H1 (cell line): ENCODE measurements around the gene SON. TPM values are rescaled to one million over a fixed set of nuclear protein-coding genes. Genes with fewer than 3 reads are reported as not detected.

Experiments
- CTCF ChIA-PET: fragments of 300-600 bp; sonication (Branson Sonifier 250); formaldehyde crosslinking; loops from one replicate; lab custom pipeline; 2021; ENCODE audit not compliant: partially characterized antibody; lab: Charles Lee
- POLR2A ChIA-PET: fragments of 300-600 bp; sonication (Branson Sonifier 250); formaldehyde crosslinking; loops from one replicate; lab custom pipeline; 2021; ENCODE audit warnings: inconsistent platforms; ENCODE audit not compliant: partially characterized antibody; lab: Charles Lee
- DNase-seq, 2 experiments: peaks; one replicate each; pipeline versions ENCODE4 v3.0.0 to v3.0.0-alpha.2; 2010 to 2022; ENCODE audit warnings: low spot score in 2 of 2, low read depth in 1 of 2, mixed read lengths in 1 of 2
- FAIRE-seq: peaks from 2 replicates; lab custom pipeline; 2011; peaks lifted over from hg19 to GRCh38; lab: Jason Lieb, UNC
- H2AFZ ChIP-seq: 2 replicates; pipeline ENCODE4 v1.8.1; 2012; ENCODE audit warnings: low read length, inconsistent platforms
- H2AK5ac ChIP-seq: 2 replicates; pipeline ENCODE4 v1.6.1; 2013; ENCODE audit warnings: low read depth, low read length
- H2BK120ac ChIP-seq: replicated peaks from 2 replicates; pipeline ENCODE3; 2013; ENCODE audit warnings: low read depth, low read length, inconsistent platforms
- H2BK12ac ChIP-seq: 2 replicates; pipeline ENCODE4 v1.6.1; 2013; ENCODE audit warnings: low read depth, low read length
- H2BK15ac ChIP-seq: 2 replicates; pipeline ENCODE4 v1.6.1; 2013; ENCODE audit warnings: low read length
- H2BK20ac ChIP-seq: 2 replicates; pipeline ENCODE4 v1.6.1; 2013; ENCODE audit warnings: low read length
- H2BK5ac ChIP-seq: 2 replicates; pipeline ENCODE4 v1.6.1; 2013; ENCODE audit warnings: low read depth, low read length
- H3K14ac ChIP-seq: 2 replicates; pipeline ENCODE4 v1.6.1; 2013; ENCODE audit warnings: inconsistent platforms; ENCODE audit not compliant: insufficient read length
- H3K18ac ChIP-seq: 2 replicates; pipeline ENCODE4 v1.6.1; 2013; ENCODE audit warnings: low read length; ENCODE audit errors: extremely low read depth
- H3K23ac ChIP-seq: 2 replicates; pipeline ENCODE4 v1.6.1; 2013; ENCODE audit warnings: inconsistent platforms; ENCODE audit not compliant: insufficient read length
- H3K23me2 ChIP-seq: 2 replicates; pipeline ENCODE4 v1.6.1; 2013; ENCODE audit warnings: low read depth, low read length
- H3K27ac ChIP-seq: 2 replicates; pipeline ENCODE4 v1.6.1; 2011; ENCODE audit warnings: low read depth, low read length, inconsistent platforms
- H3K27me3 ChIP-seq, 4 experiments: replicated peaks in 1 of 4; 1 replicate in 1 of 4; 2 replicates in 3 of 4; pipeline versions ENCODE4 v1.6.1 to v1.8.1; 2011 to 2013; ENCODE audit warnings: low read length in 3 of 4, mild to moderate bottlenecking in 3 of 4, inconsistent platforms in 2 of 4, mixed read lengths in 2 of 4, moderate library complexity in 1 of 4; ENCODE audit not compliant: control insufficient read depth in 3 of 4, insufficient read depth in 3 of 4; ENCODE audit errors: extremely low read depth in 1 of 4
- H3K36me3 ChIP-seq, 4 experiments: 2 replicates each; pipeline versions ENCODE4 v1.6.1 to v1.8.1; 2011 to 2013; ENCODE audit warnings: mild to moderate bottlenecking in 4 of 4, low read length in 3 of 4, moderate library complexity in 2 of 4, control low read depth in 1 of 4, inconsistent platforms in 1 of 4; ENCODE audit not compliant: insufficient read depth in 4 of 4, control insufficient read depth in 2 of 4
- H3K4ac ChIP-seq: replicated peaks from 2 replicates; pipeline ENCODE3; 2013; ENCODE audit warnings: low read length, low read depth, mixed read lengths, inconsistent platforms; ENCODE audit not compliant: insufficient read length
- H3K4me1 ChIP-seq, 4 experiments: replicated peaks in 1 of 4; 1 replicate in 1 of 4; 2 replicates in 3 of 4; pipeline versions ENCODE4 v1.6.1 to v1.8.1; 2011 to 2013; ENCODE audit warnings: low read length in 3 of 4, inconsistent platforms in 2 of 4, mixed read lengths in 1 of 4; ENCODE audit not compliant: insufficient read depth in 4 of 4, control insufficient read depth in 3 of 4
- H3K4me2 ChIP-seq, 2 experiments: 2 replicates each; pipeline versions ENCODE4 v1.6.1 to v1.8.1; 2011 to 2013; ENCODE audit warnings: low read depth in 2 of 2, low read length in 2 of 2, control low read depth in 1 of 2, inconsistent platforms in 1 of 2, mild to moderate bottlenecking in 1 of 2; ENCODE audit not compliant: insufficient read depth in 1 of 2
- H3K4me3 ChIP-seq, 4 experiments: fragments of 200-600, 300-600 bp in 1 of 4; sonication (generic), shearing (Covaris generic), sonication (Bioruptor Twin) in 1 of 4; 2 replicates each; pipeline versions ENCODE4 v1.5.1 to v1.8.1; 2011 to 2016; ENCODE audit warnings: low read length in 4 of 4, low read depth in 3 of 4, control low read depth in 2 of 4, inconsistent platforms in 2 of 4, mild to moderate bottlenecking in 2 of 4, mixed read lengths in 1 of 4, moderate library complexity in 1 of 4; ENCODE audit not compliant: insufficient read depth in 2 of 4; ENCODE audit errors: extremely low read depth in 1 of 4
- H3K56ac ChIP-seq: replicated peaks from 2 replicates; pipeline ENCODE3; 2013; ENCODE audit warnings: low read depth, mild to moderate bottlenecking, mixed read lengths, low read length, inconsistent platforms; ENCODE audit not compliant: insufficient read length
- H3K79me1 ChIP-seq: 2 replicates; pipeline ENCODE4 v1.6.1; 2013; ENCODE audit warnings: low read depth, low read length, control low read depth
- H3K79me2 ChIP-seq, 2 experiments: 2 replicates each; pipeline versions ENCODE4 v1.6.1 to v1.8.1; 2012 to 2013; ENCODE audit warnings: low read length in 2 of 2, mild to moderate bottlenecking in 2 of 2, inconsistent platforms in 1 of 2; ENCODE audit not compliant: insufficient read depth in 2 of 2, control insufficient read depth in 1 of 2
- H3K9ac ChIP-seq, 4 experiments: replicated peaks in 1 of 4; 1 replicate in 1 of 4; 2 replicates in 3 of 4; pipeline versions ENCODE4 v1.6.1 to v1.8.1; 2011 to 2013; ENCODE audit warnings: low read depth in 3 of 4, low read length in 3 of 4, control low read depth in 2 of 4, mild to moderate bottlenecking in 2 of 4, moderate library complexity in 2 of 4, inconsistent platforms in 1 of 4; ENCODE audit errors: extremely low read depth in 1 of 4
- H3K9me3 ChIP-seq, 2 experiments: 2 replicates each; pipeline versions ENCODE4 v1.6.1 to v1.8.1; 2012 to 2013; ENCODE audit warnings: mild to moderate bottlenecking in 2 of 2, moderate library complexity in 2 of 2, control low read depth in 1 of 2, inconsistent platforms in 1 of 2, low read depth in 1 of 2, low read length in 1 of 2, mixed read lengths in 1 of 2; ENCODE audit not compliant: insufficient read depth in 2 of 2
- H4K20me1 ChIP-seq, 2 experiments: replicated peaks in 1 of 2; 2 replicates each; pipeline versions ENCODE3 to v1.8.1; 2011 to 2013; ENCODE audit warnings: inconsistent platforms in 2 of 2, low read length in 2 of 2, mild to moderate bottlenecking in 1 of 2; ENCODE audit not compliant: insufficient read depth in 2 of 2, control insufficient read depth in 1 of 2
- H4K5ac ChIP-seq: 2 replicates; pipeline ENCODE4 v1.6.1; 2013; ENCODE audit warnings: low read length, low read depth, mixed read lengths, inconsistent platforms; ENCODE audit not compliant: insufficient read length
- H4K8ac ChIP-seq: 2 replicates; pipeline ENCODE4 v1.8.0; 2013; ENCODE audit warnings: mild to moderate bottlenecking, moderate library complexity, low read length, inconsistent platforms; ENCODE audit not compliant: insufficient read depth; ENCODE audit errors: extremely low read depth
- H4K91ac ChIP-seq: replicated peaks from 2 replicates; pipeline ENCODE3; 2013; ENCODE audit warnings: low read length, mixed read lengths, inconsistent platforms; ENCODE audit not compliant: insufficient read length
- CHD1 ChIP-seq: IDR thresholded peaks from 2 replicates; pipeline ENCODE4 v1.6.1; 2012; ENCODE audit warnings: low read depth, low read length, improper control_type of control experiment
- WGBS, 2 experiments: shearing (Covaris generic) in 1 of 2; methylation state at CpG; one replicate each; pipeline versions ENCODE4 v1.1.6 to v1.1.7; 2013 to 2015; ENCODE audit warnings: low lambda C conversion rate in 2 of 2, mixed read lengths in 2 of 2, inconsistent platforms in 1 of 2, low coverage in 1 of 2, missing lambda C conversion rate in 1 of 2; ENCODE audit not compliant: insufficient replicate concordance in 2 of 2, insufficient coverage in 1 of 2, insufficient read length in 1 of 2; ENCODE audit errors: extremely low coverage in 1 of 2, missing lambda C conversion rate in 1 of 2; 5-methylcytosine and 5-hydroxymethylcytosine counted together
- polyA plus RNA-seq, 7 experiments: library from polyadenylated mRNA; depleted of rRNA in 3 of 7; stranded (reverse) in 5 of 7; unstranded in 2 of 7; fragments of >200 nt in 5 of 7; fragments of 200-250 nt in 2 of 7; gene quantifications; 1 replicate in 5 of 7; 2 replicates in 1 of 7; 4 replicates in 1 of 7; pipeline versions ENCODE4 v1.2.1 to v1.2.3, GENCODE V29; 2011 to 2013; ENCODE audit warnings: missing spikeins in 2 of 7, mixed read lengths in 2 of 7
- total RNA-seq: library from RNA; stranded (reverse); fragmentation: NEBNext Ultra II Directional; extraction: Animal tissue kit (Norgen Biotek cat#: 25700); gene quantifications from 2 replicates; pipeline ENCODE4 v1.2.1, GENCODE V29; 2021

Gene SON
- total and polyA plus RNA-seq, 2 of the 8 experiments (the other 6 are each of a cell fraction or from before 2014, with no cell fraction given), result 122 to 274 TPM

- Histone ChIP-seq H2AFZ (no peak overlapping the region), H2BK5ac (no peak overlapping the region), H2BK15ac (no peak overlapping the region), H2AK5ac (no peak overlapping the region), H3K56ac (no peak overlapping the region), H3K4me2 (no peak overlapping the region), H3K27me3 (no peaks in the 10 kb centered on the region), H3K36me3 (peaks cover 0 to 5% (median 2%) of the 10 kb centered on the region in 4 experiments; a peak in 1 of 8 replicates), H2BK20ac (no peak overlapping the region), H4K20me1 (no peaks in the 10 kb centered on the region), H3K23me2 (no peaks in the 10 kb centered on the region), H3K9ac (no peak overlapping the region), H4K5ac (no peak overlapping the region), H3K4me1 (no peaks in the 10 kb centered on the region), H4K91ac (no peak overlapping the region), H3K79me2 (no peaks in the 10 kb centered on the region), H2BK120ac (no peak overlapping the region), H3K9me3 (no peaks in the 10 kb centered on the region), H3K4me3 (no peak overlapping the region), H3K4ac (no peak overlapping the region), H3K27ac (no peak overlapping the region), H4K8ac (no peak overlapping the region), H3K18ac (no peak overlapping the region), H3K79me1 (no peaks in the 10 kb centered on the region), H2BK12ac (no peak overlapping the region), H3K14ac (no peak overlapping the region), H3K23ac (no peak overlapping the region)
- 95% methylated on average over 1 of the region's 1 CpG; no CpG with 5 or more reads in 1 of the 2 experiments for WGBS, 2 experiments
- FAIRE-seq (no peak), DNase-seq (no peak)
- ChIA-PET POLR2A (interaction anchor here (0.7 to 1.8 kb wide), 5 partner anchors 12 to 204 kb away, joined by 3 to 5 read pairs (median 4); partner anchors contain the start of gene SON), CTCF (interaction anchor here (1.1 to 1.2 kb wide), 4 partner anchors 15 to 26 kb away, joined by 3 to 4 read pairs (median 3); no protein-coding TSS in a partner anchor)
- no peak for TF ChIP-seq CHD1
Observed at GRCh38 chr21:33608559-33608958, 65.7 kb downstream of the SON start.
